ENCODE results near the gene RRM2.

GRCh38 chr2:10163498-10164486 is 41.3 kb downstream of the RRM2 start:
- TF ChIP-seq POLR2AphosphoS5 (IDR thresholded peaks at IDR 0.05) = no peak
- no peak for TF ChIP-seq CTCF (IDR thresholded peaks at IDR 0.05)
- no peak for TF ChIP-seq POLR2A (IDR thresholded peaks at IDR 0.05)

Measured in stomach (tissue), 4 donors.